IPS-11a (cell line): ENCODE results near the gene FREM1.

Experiments
- H3K4me3 ChIP-seq: one replicate; pipeline ENCODE4 v1.5.1; 2013; ENCODE audit warnings: low read depth, low read length, control low read depth

The FREM1 gene

GRCh38 chr9:14913366-14913765 lies 3.1 kb upstream of the FREM1 start:
- no peak overlapping the region for H3K4me3 ChIP-seq

- no peak overlapping the region for H3K4me3 ChIP-seq
Measured at GRCh38 chr9:14912859-14913258, 2.6 kb upstream of the FREM1 start.

DNA sequence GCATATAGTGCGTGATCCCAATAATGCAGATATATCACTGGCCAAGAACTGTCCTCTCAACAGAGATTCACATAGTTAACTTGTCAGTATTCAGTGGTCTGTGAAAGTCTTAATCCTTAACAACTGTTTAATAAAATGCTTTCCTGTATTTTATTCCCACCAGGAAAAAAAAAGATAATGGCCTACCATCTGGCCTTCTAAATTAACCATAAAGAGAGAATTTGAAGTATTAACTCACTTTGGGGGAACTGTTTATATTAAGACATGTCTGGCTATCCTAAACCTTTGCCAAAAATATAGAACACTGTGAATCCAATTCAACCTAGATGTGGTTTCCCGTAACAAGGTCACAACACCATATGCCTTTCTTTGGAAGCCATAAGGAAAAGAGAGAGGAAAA lies 818 bp upstream of the FREM1 start:
- H3K4me3 ChIP-seq = no peak overlapping the region

- H3K4me3 ChIP-seq = peak overlapping the region; percentile 6
Measured at GRCh38 chr9:14909601-14909960, 647 bp downstream of the FREM1 start.

- H3K4me3 ChIP-seq = no peak overlapping the region
Measured at GRCh38 chr9:14909181-14909580, 1.0 kb downstream of the FREM1 start.

- H3K4me3 ChIP-seq = no peak overlapping the region
Measured at GRCh38 chr9:14908295-14909180, 1.7 kb downstream of the FREM1 start.

- H3K4me3 ChIP-seq = no peak overlapping the region
Measured at GRCh38 chr9:14907696-14908095, 2.5 kb downstream of the FREM1 start.

GRCh38 chr9:14907360-14907685 lies 2.9 kb downstream of the FREM1 start:
- H3K4me3 ChIP-seq = no peak overlapping the region

DNA sequence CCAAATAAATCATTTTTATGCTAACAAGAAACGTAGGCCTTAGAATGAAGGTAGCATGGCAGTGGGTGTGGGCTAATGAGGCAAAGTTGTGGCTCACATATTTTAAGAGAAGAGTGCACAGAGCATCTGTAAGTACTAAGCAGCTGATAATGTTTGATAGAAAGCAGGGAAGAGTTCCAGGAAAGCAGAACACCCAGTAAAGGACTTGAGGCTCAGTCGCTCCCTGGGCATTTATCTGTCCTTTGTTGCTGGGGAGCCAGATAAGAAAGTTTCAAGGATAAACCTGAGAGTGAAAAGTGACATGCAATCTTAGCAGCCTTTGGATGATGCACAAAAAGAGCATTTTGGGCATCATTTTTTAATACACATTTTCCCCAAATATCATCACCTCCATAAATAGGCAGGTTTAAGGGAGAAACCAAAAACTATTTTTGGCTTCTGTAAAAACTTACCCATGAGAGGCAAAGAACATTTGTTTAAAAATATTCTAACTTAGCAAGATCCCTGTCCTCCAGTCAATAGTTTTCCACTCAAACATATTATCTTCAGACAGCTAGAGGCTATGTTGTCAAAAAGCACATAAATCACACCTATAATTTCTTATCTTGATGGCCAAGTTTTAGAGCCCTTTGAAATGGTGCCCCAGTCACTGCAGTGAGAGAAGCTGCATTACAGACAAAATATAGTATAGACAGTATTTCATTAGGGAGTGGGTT lies 3.4 kb downstream of the FREM1 start:
- H3K4me3 ChIP-seq = no peak overlapping the region

GRCh38 chr9:14906000-14906399 lies 4.2 kb downstream of the FREM1 start:
- no peak overlapping the region for H3K4me3 ChIP-seq

- no peak overlapping the region for H3K4me3 ChIP-seq
Measured at GRCh38 chr9:14903040-14903439, 7.2 kb downstream of the FREM1 start.

GRCh38 chr9:14902561-14902960 lies 7.7 kb downstream of the FREM1 start:
- H3K4me3 ChIP-seq = no peak overlapping the region

- no peak overlapping the region for H3K4me3 ChIP-seq
Measured at GRCh38 chr9:14899815-14900193, 10.4 kb downstream of the FREM1 start.

DNA sequence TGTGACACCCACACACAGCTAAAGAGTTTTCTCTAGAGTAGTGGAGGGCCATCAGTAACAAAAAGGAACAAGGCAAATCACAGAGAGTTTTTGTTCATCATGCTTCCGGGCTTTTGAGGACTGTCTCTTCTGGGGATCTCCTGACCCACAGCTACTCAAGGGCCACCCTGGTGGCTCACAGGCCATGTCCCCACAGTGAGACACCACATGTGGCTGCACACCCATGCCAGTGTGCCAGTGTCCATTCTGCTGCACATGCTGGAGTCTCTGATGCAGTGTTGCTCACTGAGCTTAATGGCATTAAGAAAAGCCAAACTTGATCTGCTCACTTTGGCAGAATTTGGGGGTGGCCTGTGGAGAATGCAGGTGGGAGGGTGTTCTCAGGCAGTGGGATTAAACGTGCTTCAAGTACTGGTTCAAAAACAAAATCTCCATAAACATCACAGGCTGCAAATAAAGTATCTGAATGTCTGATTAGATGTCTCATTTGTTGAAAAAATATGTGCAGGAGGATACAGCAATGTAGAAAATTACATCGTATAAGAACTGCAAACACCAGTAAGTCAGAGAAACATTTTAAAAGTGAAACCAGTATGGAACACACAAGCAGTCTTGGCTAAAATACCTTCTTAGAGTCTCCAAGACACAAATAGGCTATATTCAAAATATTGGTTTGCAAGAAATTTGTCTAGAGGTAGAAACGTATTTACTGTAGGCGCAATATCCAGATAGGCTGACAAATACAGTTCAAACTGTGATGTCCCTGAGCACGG lies 11.0 kb downstream of the FREM1 start:
- H3K4me3 ChIP-seq = no peak overlapping the region

- H3K4me3 ChIP-seq = no peak overlapping the region
Measured at GRCh38 chr9:14895806-14896205, 14.4 kb downstream of the FREM1 start.

GRCh38 chr9:14893280-14893679 lies 16.9 kb downstream of the FREM1 start:
- no peak overlapping the region for H3K4me3 ChIP-seq

- no peak overlapping the region for H3K4me3 ChIP-seq
Measured at GRCh38 chr9:14891332-14891731, 18.9 kb downstream of the FREM1 start.

GRCh38 chr9:14889451-14889850 lies 20.8 kb downstream of the FREM1 start:
- no peak overlapping the region for H3K4me3 ChIP-seq

DNA sequence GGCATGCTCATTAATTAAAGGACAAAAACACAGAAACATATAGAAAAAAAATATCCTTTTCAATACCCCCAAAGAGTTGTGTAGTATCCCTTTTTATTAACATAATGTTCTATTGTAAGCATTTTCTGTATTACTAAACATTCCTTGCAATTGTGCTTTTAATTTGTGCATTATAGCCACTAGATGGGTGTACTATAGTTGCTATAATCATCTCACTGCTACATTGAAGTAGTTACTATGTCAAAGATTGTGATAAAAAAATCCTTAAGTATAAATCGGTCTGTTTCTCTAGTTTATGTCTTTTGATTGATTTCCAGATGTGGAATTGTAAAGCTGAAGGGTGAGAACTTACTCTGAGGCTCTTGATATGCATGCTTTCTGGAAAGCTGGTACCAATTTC lies 21.4 kb downstream of the FREM1 start:
- H3K4me3 ChIP-seq = no peak overlapping the region

- H3K4me3 ChIP-seq = no peak overlapping the region
Measured at GRCh38 chr9:14888272-14888671, 22.0 kb downstream of the FREM1 start.

GRCh38 chr9:14887149-14887548 lies 23.1 kb downstream of the FREM1 start:
- no peak overlapping the region for H3K4me3 ChIP-seq
